AG10803 (cell line): ENCODE results near the gene FPGS.

Experiments used
- DNase-seq: peaks from one replicate; pipeline ENCODE4 v3.0.0; 2010; ENCODE audit warnings: low read depth
- H3K4me3 ChIP-seq: 2 replicates; pipeline ENCODE4 v1.5.1; 2011; ENCODE audit warnings: mild to moderate bottlenecking, low read length, control low read depth
- CTCF ChIP-seq: conservative IDR thresholded peaks from 2 replicates; pipeline ENCODE4 v1.5.1; 2011; ENCODE audit warnings: mild to moderate bottlenecking, low read length, control low read depth, inconsistent platforms

Gene FPGS

GRCh38 chr9:127809540-127810377, 7.1 kb downstream of the FPGS start:
- no peak overlapping the region for H3K4me3 ChIP-seq

GRCh38 chr9:127810378-127811187, 7.9 kb downstream of the FPGS start:
- H3K4me3 ChIP-seq: no peak overlapping the region
- TF ChIP-seq CTCF: no peak
- no peak for DNase-seq

More at GRCh38 chr9:127809540-127810377, 7.1 kb downstream of the FPGS start:
- TF ChIP-seq CTCF: no peak
- no peak for DNase-seq

GRCh38 chr9:127812011-127812410, 9.3 kb downstream of the FPGS start:
- DNase-seq: no peak
- TF ChIP-seq CTCF: no peak
- no peak overlapping the region for H3K4me3 ChIP-seq

GRCh38 chr9:127812936-127813675, 10.4 kb downstream of the FPGS start:
- no peak for DNase-seq
- H3K4me3 ChIP-seq: no peak overlapping the region
- no peak for TF ChIP-seq CTCF

- no peak overlapping the region for H3K4me3 ChIP-seq
- DNase-seq: no peak
- no peak for TF ChIP-seq CTCF
Observed at GRCh38 chr9:127813686-127814226, 11.1 kb downstream of the FPGS start.

GRCh38 chr9:127814619-127815511, 12.2 kb downstream of the FPGS start:
- no peak for TF ChIP-seq CTCF
- no peak overlapping the region for H3K4me3 ChIP-seq
- DNase-seq: no peak
